ENCODE results near the gene CCBE1. TPM values are rescaled to one million over a fixed set of nuclear protein-coding genes. Genes with fewer than 3 reads are reported as not detected.
A peak's percentile ranks its signal among the peaks of the same experiment; 100 is the strongest.

The CCBE1 gene
- total and polyA plus RNA-seq, 4 donors: 3.4 to 59.0 (median 21.9) TPM

DNA sequence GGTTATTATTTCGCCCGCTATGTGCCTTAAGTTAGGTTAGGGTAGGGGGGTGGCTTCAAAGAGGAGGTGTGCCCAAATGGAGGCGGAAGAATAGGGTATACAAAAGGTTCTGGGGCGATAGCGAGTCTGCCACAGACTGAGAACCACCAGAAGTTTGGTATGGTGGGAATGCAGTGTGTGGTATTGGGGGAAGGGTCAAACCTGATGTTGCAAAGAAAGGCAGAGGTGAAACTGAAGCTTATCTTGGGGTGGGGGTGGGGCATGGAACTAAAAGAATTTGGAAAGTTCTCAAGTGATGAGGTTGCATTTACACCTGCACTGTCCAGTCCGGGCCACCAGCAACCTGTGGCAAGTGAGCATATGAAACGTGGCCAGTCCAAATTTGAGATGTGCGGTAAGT lies 11.8 kb upstream of the CCBE1 start:
- H3K9ac ChIP-seq (ENCODE audit: insufficient read depth in 1 of 2, low read length in 2 of 2): no peak overlapping the region
- peaks cover 0 to 17% (median 0%) of the 10 kb centered on the region in 5 donors for H3K4me1 ChIP-seq (ENCODE audit: control insufficient read depth in 5 of 5, insufficient read depth in 5 of 5, low read length in 5 of 5)
- H3K27ac ChIP-seq (ENCODE audit: low read depth in 1 of 2, low read length in 1 of 2): no peak overlapping the region
- 93 to 94% methylated on average over 8 of the region's 8 CpGs for WGBS, 2 donors
- ATAC-seq (ENCODE audit: insufficient read depth, low FRiP score) (no peak), DNase-seq (no peak)
- TF ChIP-seq, protein P1, sequence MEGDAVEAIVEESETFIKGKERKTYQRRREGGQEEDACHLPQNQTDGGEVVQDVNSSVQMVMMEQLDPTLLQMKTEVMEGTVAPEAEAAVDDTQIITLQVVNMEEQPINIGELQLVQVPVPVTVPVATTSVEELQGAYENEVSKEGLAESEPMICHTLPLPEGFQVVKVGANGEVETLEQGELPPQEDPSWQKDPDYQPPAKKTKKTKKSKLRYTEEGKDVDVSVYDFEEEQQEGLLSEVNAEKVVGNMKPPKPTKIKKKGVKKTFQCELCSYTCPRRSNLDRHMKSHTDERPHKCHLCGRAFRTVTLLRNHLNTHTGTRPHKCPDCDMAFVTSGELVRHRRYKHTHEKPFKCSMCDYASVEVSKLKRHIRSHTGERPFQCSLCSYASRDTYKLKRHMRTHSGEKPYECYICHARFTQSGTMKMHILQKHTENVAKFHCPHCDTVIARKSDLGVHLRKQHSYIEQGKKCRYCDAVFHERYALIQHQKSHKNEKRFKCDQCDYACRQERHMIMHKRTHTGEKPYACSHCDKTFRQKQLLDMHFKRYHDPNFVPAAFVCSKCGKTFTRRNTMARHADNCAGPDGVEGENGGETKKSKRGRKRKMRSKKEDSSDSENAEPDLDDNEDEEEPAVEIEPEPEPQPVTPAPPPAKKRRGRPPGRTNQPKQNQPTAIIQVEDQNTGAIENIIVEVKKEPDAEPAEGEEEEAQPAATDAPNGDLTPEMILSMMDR (IDR thresholded peaks at IDR 0.05; ENCODE audit: control extremely low read depth, extremely low read depth): no peak
- H3K4me3 ChIP-seq: no peak overlapping the region
- H3K27me3 ChIP-seq (ENCODE audit: control insufficient read depth in 3 of 3, insufficient read depth in 3 of 3, low read length in 2 of 3): no peaks in the 10 kb centered on the region
- H3K36me3 ChIP-seq (ENCODE audit: control insufficient read depth in 4 of 4, insufficient read depth in 4 of 4, low read length in 4 of 4): no peaks in the 10 kb centered on the region
- H3K9me3 ChIP-seq (ENCODE audit: control insufficient read depth in 4 of 4, insufficient read depth in 3 of 4, low read length in 3 of 4): no peaks in the 10 kb centered on the region

DNA sequence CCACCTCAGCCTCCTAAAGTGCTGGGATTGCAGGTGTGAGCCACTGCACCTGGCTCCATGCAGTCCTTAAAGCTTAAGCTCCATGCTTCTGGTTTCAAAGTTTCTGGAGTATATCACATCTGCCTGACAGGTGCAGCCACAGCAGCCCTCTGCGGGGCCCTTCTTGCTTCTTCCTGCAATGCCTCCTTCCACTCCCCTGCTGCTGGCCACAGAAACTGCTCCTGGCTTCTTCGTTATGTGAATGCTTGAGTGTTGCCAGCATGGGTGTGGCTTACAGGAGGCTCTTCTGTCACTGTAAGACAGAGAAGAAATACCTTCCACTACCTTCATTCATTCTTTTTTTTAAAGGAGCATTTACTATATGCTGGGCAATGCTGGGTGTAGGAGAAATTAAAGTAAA lies 10.1 kb upstream of the CCBE1 start:
- Histone ChIP-seq H3K36me3 (ENCODE audit: control insufficient read depth in 4 of 4, insufficient read depth in 4 of 4, low read length in 4 of 4) (no peaks in the 10 kb centered on the region), H3K27me3 (ENCODE audit: control insufficient read depth in 3 of 3, insufficient read depth in 3 of 3, low read length in 2 of 3) (no peaks in the 10 kb centered on the region), H3K9me3 (ENCODE audit: control insufficient read depth in 4 of 4, insufficient read depth in 3 of 4, low read length in 3 of 4) (no peaks in the 10 kb centered on the region), H3K9ac (ENCODE audit: insufficient read depth in 1 of 2, low read length in 2 of 2) (no peak overlapping the region), H3K4me1 (ENCODE audit: control insufficient read depth in 5 of 5, insufficient read depth in 5 of 5, low read length in 5 of 5) (peaks cover 0 to 20% (median 0%) of the 10 kb centered on the region in 5 donors), H3K27ac (ENCODE audit: low read depth in 1 of 2, low read length in 1 of 2) (no peak overlapping the region), H3K4me3 (no peak overlapping the region)
- ATAC-seq (ENCODE audit: insufficient read depth, low FRiP score): no peak
- WGBS, 2 donors: 49% methylated on average over 2 of the region's 2 CpGs
- DNase-seq: no peak
- TF ChIP-seq, protein P1 (IDR thresholded peaks at IDR 0.05; ENCODE audit: control extremely low read depth, extremely low read depth): no peak

DNA sequence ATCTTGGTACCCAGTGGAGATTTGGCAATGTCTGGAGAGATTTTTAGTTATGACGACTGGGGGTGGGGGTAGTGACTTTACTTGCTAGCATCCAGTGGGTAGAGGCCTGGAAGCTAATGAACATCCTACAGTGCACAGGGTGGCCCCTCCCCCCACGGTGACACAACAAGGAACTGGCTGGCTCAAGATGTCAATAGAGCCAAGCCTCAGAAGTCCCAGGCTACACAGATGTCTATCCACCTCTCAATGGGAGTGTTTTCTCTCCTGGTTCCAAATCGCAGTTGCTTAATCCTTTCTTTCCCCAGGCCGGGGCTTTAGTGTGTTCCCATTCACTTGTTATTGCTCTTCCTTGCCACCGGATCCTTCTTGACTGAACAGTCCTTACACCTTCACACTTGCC lies 9.3 kb upstream of the CCBE1 start:
- no peaks in the 10 kb centered on the region for H3K36me3 ChIP-seq (ENCODE audit: control insufficient read depth in 4 of 4, insufficient read depth in 4 of 4, low read length in 4 of 4)
- DNase-seq: no peak
- WGBS, 2 donors: 51 to 61% methylated on average over 5 of the region's 5 CpGs
- no peak overlapping the region for H3K9ac ChIP-seq (ENCODE audit: insufficient read depth in 1 of 2, low read length in 2 of 2)
- no peak for ATAC-seq (ENCODE audit: insufficient read depth, low FRiP score)
- no peaks in the 10 kb centered on the region for H3K9me3 ChIP-seq (ENCODE audit: control insufficient read depth in 4 of 4, insufficient read depth in 3 of 4, low read length in 3 of 4)
- H3K27me3 ChIP-seq (ENCODE audit: control insufficient read depth in 3 of 3, insufficient read depth in 3 of 3, low read length in 2 of 3): no peaks in the 10 kb centered on the region
- no peak overlapping the region for H3K4me3 ChIP-seq
- TF ChIP-seq, protein P1 (IDR thresholded peaks at IDR 0.05; ENCODE audit: control extremely low read depth, extremely low read depth): no peak
- no peak overlapping the region for H3K27ac ChIP-seq (ENCODE audit: low read depth in 1 of 2, low read length in 1 of 2)
- peaks cover 0 to 28% (median 0%) of the 10 kb centered on the region in 5 donors for H3K4me1 ChIP-seq (ENCODE audit: control insufficient read depth in 5 of 5, insufficient read depth in 5 of 5, low read length in 5 of 5)

DNA sequence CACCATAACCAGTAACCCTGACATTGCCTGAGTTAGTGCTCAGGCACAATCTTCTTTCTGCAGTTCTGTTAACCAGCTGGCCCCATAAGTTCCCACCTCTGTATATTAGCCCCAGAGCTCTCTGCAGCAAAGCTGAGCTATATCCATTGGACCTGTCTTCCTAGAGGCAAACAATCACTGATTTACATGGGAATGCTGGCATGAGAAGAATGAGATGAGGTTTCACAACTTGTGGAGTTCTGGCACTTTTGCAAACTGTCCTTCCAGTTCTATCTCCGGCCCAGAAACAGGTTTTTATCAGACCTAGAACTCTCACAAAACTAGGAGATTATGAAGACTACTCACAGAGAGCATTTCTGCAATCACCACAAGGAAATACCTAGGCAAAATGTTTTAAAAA lies 7.9 kb upstream of the CCBE1 start:
- no peaks in the 10 kb centered on the region for H3K36me3 ChIP-seq (ENCODE audit: control insufficient read depth in 4 of 4, insufficient read depth in 4 of 4, low read length in 4 of 4)
- no peak overlapping the region for H3K9ac ChIP-seq (ENCODE audit: insufficient read depth in 1 of 2, low read length in 2 of 2)
- no peak overlapping the region for H3K27ac ChIP-seq (ENCODE audit: low read depth in 1 of 2, low read length in 1 of 2)
- WGBS, 2 donors: 46 to 53% methylated on average over 1 of the region's 1 CpG
- peak in 2 of 3 donors; percentile 67 to 80 for DNase-seq
- no peaks in the 10 kb centered on the region for H3K9me3 ChIP-seq (ENCODE audit: control insufficient read depth in 4 of 4, insufficient read depth in 3 of 4, low read length in 3 of 4)
- H3K27me3 ChIP-seq (ENCODE audit: control insufficient read depth in 3 of 3, insufficient read depth in 3 of 3, low read length in 2 of 3): no peaks in the 10 kb centered on the region
- no peak overlapping the region for H3K4me3 ChIP-seq
- peak; percentile 3 for ATAC-seq (ENCODE audit: insufficient read depth, low FRiP score)
- TF ChIP-seq, protein P1 (IDR thresholded peaks at IDR 0.05; ENCODE audit: control extremely low read depth, extremely low read depth): no peak
- H3K4me1 ChIP-seq (ENCODE audit: control insufficient read depth in 5 of 5, insufficient read depth in 5 of 5, low read length in 5 of 5): peaks cover 0 to 42% (median 3%) of the 10 kb centered on the region in 5 donors
